Lower leg skin (tissue), 4 donors: ENCODE results near the gene ABCA7. TPM values are rescaled to one million over a fixed set of nuclear protein-coding genes. Genes with fewer than 3 reads are reported as not detected.

Experiments used
- DNase-seq, 2 donors: peaks; one replicate each; pipeline ENCODE4 v3.0.0-alpha.2; 2019; ENCODE audit warnings: low spot score in 2 of 2
- H3K4me3 ChIP-seq: fragments of 200-600 bp; sonication (generic); 2 replicates; pipeline ENCODE4 v1.5.1; 2017; ENCODE audit warnings: mild to moderate bottlenecking, low read depth; ENCODE audit not compliant: poor library complexity, severe bottlenecking
- CTCF ChIP-seq, 3 donors: fragments of 450-650 bp; IDR thresholded peaks; one replicate each; pipeline ENCODE4 v1.5.1; 2016; ENCODE audit warnings: antibody characterized with exemption in 3 of 3, mild to moderate bottlenecking in 3 of 3, moderate library complexity in 2 of 3
- POLR2A ChIP-seq, 2 donors: fragments of 450-650 bp; IDR thresholded peaks; one replicate each; pipeline ENCODE4 v1.6.1; 2016 to 2017; ENCODE audit warnings: antibody characterized with exemption in 2 of 2, mild to moderate bottlenecking in 1 of 2, moderate library complexity in 1 of 2
- WGBS, 2 donors: methylation state at CpG; one replicate each; pipeline ENCODE4 v1.1.5; 2018; 5-methylcytosine and 5-hydroxymethylcytosine counted together
- intact Hi-C: fragments of 100-400 bp; cut with DNase I; formaldehyde crosslinking; loops from one replicate; pipeline ENCODE4 v1.15.0; 2023; ENCODE audit warnings: low total_unique reads
- total RNA-seq, 4 donors: library from RNA; depleted of rRNA; stranded (reverse); fragments of >200 nt; gene quantifications; one replicate each; pipeline ENCODE4 v1.1.0, GENCODE V29; 2016

Gene ABCA7
- total RNA-seq, 4 donors from 2014 or later, result 30.3 to 39.8 (median 33.5) TPM

GRCh38 chr19:1001538-1002166 lies 38.3 kb upstream of the ABCA7 start:
- no peak for DNase-seq
- TF ChIP-seq CTCF (IDR thresholded peaks at IDR 0.05) (peak in 1 of 3 donors; percentile 84), POLR2A (IDR thresholded peaks at IDR 0.05) (no peak)

GRCh38 chr19:1002600-1002999 lies 37.3 kb upstream of the ABCA7 start:
- 64 to 77% methylated on average over 4 of the region's 4 CpGs for WGBS, 2 donors
- TF ChIP-seq CTCF (IDR thresholded peaks at IDR 0.05) (no peak), POLR2A (IDR thresholded peaks at IDR 0.05) (no peak)
- H3K4me3 ChIP-seq, result no peak overlapping the region
- no peak for DNase-seq
- intact Hi-C loops, result no loop called here

More at GRCh38 chr19:1001538-1002166, 38.3 kb upstream of the ABCA7 start:
- intact Hi-C loops, result no loop called here
- 9 to 12% methylated on average over 12 to 14 of the region's 20 CpGs for WGBS, 2 donors
- H3K4me3 ChIP-seq, result no peak overlapping the region

- WGBS, 2 donors, result 79% methylated on average over 28 of the region's 37 CpGs; no CpG with 5 or more reads in 1 of the 2 donors
- TF ChIP-seq POLR2A (IDR thresholded peaks at IDR 0.05), result no peak
- TF ChIP-seq CTCF (IDR thresholded peaks at IDR 0.05), result no peak
- intact Hi-C loops, result no loop called here
- H3K4me3 ChIP-seq, result no peak overlapping the region
- no peak for DNase-seq
These were observed 36.6 kb upstream of the ABCA7 start for GRCh38 chr19:1003283-1003682.

GRCh38 chr19:1004204-1004802 lies 35.6 kb upstream of the ABCA7 start:
- intact Hi-C loops, result no loop called here
- DNase-seq, result no peak
- no peak overlapping the region for H3K4me3 ChIP-seq
- WGBS, 2 donors, result 58 to 70% methylated on average over 17 to 31 of the region's 32 CpGs
- TF ChIP-seq POLR2A (IDR thresholded peaks at IDR 0.05) (no peak), CTCF (IDR thresholded peaks at IDR 0.05) (no peak)

- no peak overlapping the region for H3K4me3 ChIP-seq
- no peak for DNase-seq
- WGBS, 2 donors, result 87 to 89% methylated on average over 47 to 67 of the region's 70 CpGs
- TF ChIP-seq POLR2A (IDR thresholded peaks at IDR 0.05) (no peak), CTCF (IDR thresholded peaks at IDR 0.05) (no peak)
- intact Hi-C loops, result no loop called here
These were observed 34.9 kb upstream of the ABCA7 start for GRCh38 chr19:1004803-1005664.
